K562 (cell line): ENCODE results near the gene OAT. TPM values are rescaled to one million over a fixed set of nuclear protein-coding genes. Genes with fewer than 3 reads are reported as not detected.

Experiments used
- DEAF1 ChIP-seq: fragments of 450-650 bp; formaldehyde crosslinking; IDR thresholded peaks from 2 replicates; pipeline ENCODE4 v1.4.0; 2020; ENCODE audit warnings: mild to moderate bottlenecking, moderate library complexity
- GABPA ChIP-seq: fragments of 200-800 bp; sonication (Bioruptor generic); conservative IDR thresholded peaks from 2 replicates; pipeline ENCODE4 v1.6.1; 2016; ENCODE audit warnings: low read depth, missing genetic modification characterization, missing compliant biosample characterization
- MEIS2 ChIP-seq: fragments of 450-650 bp; IDR thresholded peaks from 2 replicates; pipeline ENCODE4 v1.6.1; 2014; ENCODE audit warnings: mild to moderate bottlenecking; ENCODE audit not compliant: partially characterized antibody
- SAFB ChIP-seq: fragments of 200-400 bp; formaldehyde crosslinking; IDR thresholded peaks from 2 replicates; pipeline ENCODE4 v1.6.1; 2017; ENCODE audit warnings: low read depth, low read length, borderline replicate concordance
- SIN3A ChIP-seq, 2 experiments: fragments of 150-350 bp in 1 of 2; IDR thresholded peaks; 2 replicates each; pipeline ENCODE4 v1.6.1; 2011 to 2016; ENCODE audit warnings: borderline replicate concordance in 2 of 2, low read depth in 2 of 2, low read length in 2 of 2, mild to moderate bottlenecking in 2 of 2, moderate library complexity in 2 of 2; ENCODE audit not compliant: control insufficient read depth in 1 of 2
- YY1 ChIP-seq, 3 experiments: IDR thresholded peaks; 2 replicates each; pipeline ENCODE4 v1.6.1; 2011; ENCODE audit warnings: low read length in 2 of 3, mild to moderate bottlenecking in 2 of 3, moderate library complexity in 2 of 3, borderline replicate concordance in 1 of 3, control low read depth in 1 of 3, low read depth in 1 of 3; ENCODE audit not compliant: insufficient read depth in 3 of 3, insufficient replicate concordance in 2 of 3, control insufficient read depth in 1 of 3, insufficient read length in 1 of 3; ENCODE audit errors: extremely low read depth in 1 of 3
- polyA plus RNA-seq, 8 experiments: library from polyadenylated mRNA; depleted of rRNA in 4 of 8; stranded (reverse) in 5 of 8; unstranded in 3 of 8; fragments of >200 nt; fragmentation: Nextera tagmentation in 2 of 8; fragmentation: Illumina TruSeq in 1 of 8; extraction: Ambion mirVana in 2 of 8; extraction: Trizol in 1 of 8; gene quantifications; 2 replicates each; pipeline versions ENCODE4 v1.2.1 to v1.2.3, GENCODE V29; 2011 to 2014; ENCODE audit warnings: inconsistent platforms in 1 of 8, missing spikeins in 1 of 8
- total RNA-seq, 7 experiments: library from RNA; depleted of rRNA in 6 of 7; stranded (reverse); fragments of >200 nt in 6 of 7; fragmentation: Illumina TruSeq in 2 of 7; extraction: Trizol in 2 of 7; gene quantifications; 2 replicates each; pipeline versions ENCODE4 v1.2.1 to v1.2.3, GENCODE V29; 2011 to 2021; ENCODE audit warnings: low replicate concordance in 1 of 7

The OAT gene
- total and polyA plus RNA-seq, 9 of the 15 experiments (the other 6 are each of a cell fraction or from before 2014, with no cell fraction given), result 100 to 312 (median 163) TPM

DNA sequence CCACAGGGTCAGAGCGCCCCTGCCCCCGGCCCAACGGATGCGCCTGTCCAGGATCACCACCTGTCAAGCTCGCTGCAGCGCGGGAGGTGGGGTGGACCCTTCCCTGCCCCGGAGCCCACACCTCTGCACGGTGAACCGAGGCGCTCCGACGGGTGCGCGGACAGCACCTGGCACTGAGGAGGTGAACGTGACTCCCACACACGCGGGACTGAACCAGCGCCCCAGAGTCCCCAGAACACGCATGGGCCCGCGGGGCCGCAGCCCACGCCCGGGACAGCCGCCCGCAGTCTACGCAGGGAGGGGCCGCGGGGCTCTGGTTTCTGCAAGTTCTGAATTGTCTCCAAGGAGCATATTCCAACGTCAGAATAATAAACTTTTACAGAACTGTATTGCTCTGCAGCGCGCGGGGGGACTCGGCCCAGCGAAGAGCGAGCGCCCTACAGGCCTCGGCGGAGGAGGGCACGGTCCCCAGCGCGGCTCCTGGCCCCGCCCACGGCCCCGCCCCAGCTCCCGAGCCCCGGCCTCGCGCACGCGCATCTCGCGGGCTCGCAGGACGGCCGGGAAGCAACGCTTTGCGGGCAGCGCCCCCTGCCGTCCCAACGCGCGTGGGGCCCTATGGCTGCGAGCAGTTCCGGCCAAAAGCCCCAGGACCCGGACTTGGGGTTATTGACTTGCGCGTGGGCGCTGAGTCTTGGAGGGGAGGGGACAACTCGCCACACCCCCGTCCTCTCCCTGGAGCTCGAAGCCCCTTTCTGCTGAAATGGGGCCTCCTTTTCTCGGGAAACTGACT lies 29.7 kb downstream of the OAT start (continued):
- peak; percentile 28 for TF ChIP-seq MEIS2
- peak; percentile 65; the same call in 1 of the 2 replicates for TF ChIP-seq SAFB
- TF ChIP-seq SIN3A (IDR thresholded peaks at IDR 0.05; ENCODE audit: borderline replicate concordance in 2 of 2, control insufficient read depth in 1 of 2, low read depth in 2 of 2, low read length in 2 of 2), result 0 out of 4 replicates have a peak, but pooled peaks of 1 of the 2 experiments have one; percentile 43
- no peak for TF ChIP-seq GABPA
- TF ChIP-seq YY1 (IDR thresholded peaks at IDR 0.05; ENCODE audit: borderline replicate concordance in 1 of 3, control insufficient read depth in 1 of 3, extremely low read depth in 1 of 3, insufficient read depth in 3 of 3, insufficient read length in 1 of 3, insufficient replicate concordance in 2 of 3, low read depth in 1 of 3, low read length in 2 of 3), result peak in 2 of 3 experiments; percentile 34 to 59
- peak; percentile 85 for TF ChIP-seq DEAF1 (CRISPR knock-in tag)
